Activated CD8-positive, alpha-beta memory T cell treated with anti-CD3 and anti-CD28 coated beads, Interleukin-2, amount 50 U/mL, for 4 hours (primary cell): Measurements from ENCODE around the gene IQUB.
"Not testable (repeated sequence)": the region's sequence is repeated elsewhere in the genome, so short reads cannot be mapped to it uniquely, and the experiment has no call there.

Experiments
- DNase-seq: peaks from one replicate; pipeline ENCODE4 v3.0.0-alpha.2; 2020

IQUB gene

GRCh38 chr7:123534383-123535260 is at the start of gene IQUB:
TSS of gene IQUB (minus strand) at chr7:123534595. CDS start at chr7:123512340, 22,255 bp downstream.
- DNase-seq: peak; percentile 95

- DNase-seq: no peak
These were observed 49.4 kb upstream of the IQUB start for GRCh38 chr7:123583821-123584220.

GRCh38 chr7:123581162-123581459 is 46.7 kb upstream of the IQUB start:
- DNase-seq: no peak

- no peak for DNase-seq
These were observed 46.2 kb upstream of the IQUB start for GRCh38 chr7:123580406-123581161.

- no peak for DNase-seq
These were observed 45.0 kb upstream of the IQUB start for GRCh38 chr7:123579416-123579815.

- DNase-seq: no peak
These were observed 39.6 kb upstream of the IQUB start for GRCh38 chr7:123573896-123574467.

GRCh38 chr7:123573341-123573740 is 38.9 kb upstream of the IQUB start:
- DNase-seq: no peak

- DNase-seq: no peak
These were observed 37.3 kb upstream of the IQUB start for GRCh38 chr7:123571684-123572083.

- DNase-seq: no peak
These were observed 36.8 kb upstream of the IQUB start for GRCh38 chr7:123571187-123571586.

GRCh38 chr7:123570390-123571182 is 36.2 kb upstream of the IQUB start:
- no peak for DNase-seq

- no peak for DNase-seq
These were observed 35.1 kb upstream of the IQUB start for GRCh38 chr7:123569352-123570010.

- DNase-seq: no peak
These were observed 27.7 kb upstream of the IQUB start for GRCh38 chr7:123562121-123562520.

- no peak for DNase-seq
These were observed 24.0 kb upstream of the IQUB start for GRCh38 chr7:123558289-123558874.

- peak; percentile 95 for DNase-seq
These were observed 23.2 kb upstream of the IQUB start, which contains the start of gene NDUFA5 for GRCh38 chr7:123557398-123558288. TSS of gene NDUFA5 (minus strand) at chr7:123557818. CDS start at chr7:123557795, 23 bp downstream.

- DNase-seq: no peak
These were observed 22.6 kb upstream of the IQUB start for GRCh38 chr7:123557016-123557397.

- no peak for DNase-seq
These were observed 21.1 kb upstream of the IQUB start for GRCh38 chr7:123555484-123555883.

GRCh38 chr7:123553159-123553558 is 18.8 kb upstream of the IQUB start:
- DNase-seq: no peak

GRCh38 chr7:123552641-123553040 is 18.2 kb upstream of the IQUB start:
- DNase-seq: no peak

- DNase-seq: not testable (repeated sequence)
These were observed 17.7 kb upstream of the IQUB start for GRCh38 chr7:123552134-123552533.

GRCh38 chr7:123548406-123548805 is 14.0 kb upstream of the IQUB start:
- DNase-seq: no peak

GRCh38 chr7:123539871-123540270 is 5.5 kb upstream of the IQUB start:
- no peak for DNase-seq
